Nephron (organoid): ENCODE measurements around the gene PPP6R2.

ENCODE experiments used
- H3K27ac Mint-ChIP-seq, 3 experiments: 2 replicates each; pipeline ENCODE4 v1.8.0; 2020; ENCODE audit warnings: mixed read lengths in 3 of 3, mild to moderate bottlenecking in 2 of 3, moderate library complexity in 1 of 3
- H3K27me3 Mint-ChIP-seq: 2 replicates; pipeline ENCODE4 v1.8.0; 2021; ENCODE audit warnings: low read depth, mild to moderate bottlenecking, moderate library complexity, mixed read lengths
- H3K36me3 Mint-ChIP-seq: 2 replicates; pipeline ENCODE4 v1.8.0; 2020; ENCODE audit warnings: low read depth, mixed read lengths
- H3K4me1 Mint-ChIP-seq: 2 replicates; pipeline ENCODE4 v1.8.0; 2020; ENCODE audit warnings: mixed read lengths
- H3K4me3 Mint-ChIP-seq, 3 experiments: 2 replicates each; pipeline ENCODE4 v1.8.0; 2020; ENCODE audit warnings: mild to moderate bottlenecking in 3 of 3, mixed read lengths in 3 of 3, moderate library complexity in 2 of 3
- H3K9me3 Mint-ChIP-seq: 2 replicates; pipeline ENCODE4 v1.8.0; 2020; ENCODE audit warnings: mixed read lengths
- TF ChIP-seq, protein P1 (sequence below), 3 experiments: fragments of 200-600 bp; sonication (generic); IDR thresholded peaks; one replicate each; pipeline ENCODE4 v1.5.0; 2021; ENCODE audit warnings: antibody characterized with exemption in 3 of 3; ENCODE audit not compliant: unreplicated experiment in 3 of 3

PPP6R2 gene

DNA sequence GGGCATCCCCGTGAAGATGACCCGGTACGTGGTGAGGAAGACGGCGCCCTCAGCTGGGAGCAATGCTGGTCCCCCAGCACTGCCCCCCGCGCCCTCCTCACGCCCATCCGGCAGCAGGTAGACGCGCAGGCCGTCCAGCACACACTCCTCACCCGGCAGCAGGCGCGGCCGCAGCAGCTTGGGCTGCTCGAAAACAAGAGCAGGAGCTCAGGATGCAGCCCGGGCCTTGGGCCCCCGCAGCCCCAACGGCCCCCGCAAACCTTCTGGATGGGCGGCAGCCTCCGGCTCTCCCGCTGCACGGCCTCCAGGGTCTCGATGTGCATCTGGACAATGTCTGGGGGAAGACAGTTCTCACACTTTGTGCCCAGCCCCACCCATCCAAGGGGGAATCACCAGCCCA is 118.4 kb downstream of the PPP6R2 start:
- H3K36me3 Mint-ChIP-seq, result peaks cover 21% of the 10 kb centered on the region
- H3K27me3 Mint-ChIP-seq, result no peaks in the 10 kb centered on the region
- no peaks in the 10 kb centered on the region for H3K4me1 Mint-ChIP-seq
- H3K27ac Mint-ChIP-seq, result no peak overlapping the region
- TF ChIP-seq, protein P1, sequence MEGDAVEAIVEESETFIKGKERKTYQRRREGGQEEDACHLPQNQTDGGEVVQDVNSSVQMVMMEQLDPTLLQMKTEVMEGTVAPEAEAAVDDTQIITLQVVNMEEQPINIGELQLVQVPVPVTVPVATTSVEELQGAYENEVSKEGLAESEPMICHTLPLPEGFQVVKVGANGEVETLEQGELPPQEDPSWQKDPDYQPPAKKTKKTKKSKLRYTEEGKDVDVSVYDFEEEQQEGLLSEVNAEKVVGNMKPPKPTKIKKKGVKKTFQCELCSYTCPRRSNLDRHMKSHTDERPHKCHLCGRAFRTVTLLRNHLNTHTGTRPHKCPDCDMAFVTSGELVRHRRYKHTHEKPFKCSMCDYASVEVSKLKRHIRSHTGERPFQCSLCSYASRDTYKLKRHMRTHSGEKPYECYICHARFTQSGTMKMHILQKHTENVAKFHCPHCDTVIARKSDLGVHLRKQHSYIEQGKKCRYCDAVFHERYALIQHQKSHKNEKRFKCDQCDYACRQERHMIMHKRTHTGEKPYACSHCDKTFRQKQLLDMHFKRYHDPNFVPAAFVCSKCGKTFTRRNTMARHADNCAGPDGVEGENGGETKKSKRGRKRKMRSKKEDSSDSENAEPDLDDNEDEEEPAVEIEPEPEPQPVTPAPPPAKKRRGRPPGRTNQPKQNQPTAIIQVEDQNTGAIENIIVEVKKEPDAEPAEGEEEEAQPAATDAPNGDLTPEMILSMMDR (IDR thresholded peaks at IDR 0.05; ENCODE audit: unreplicated experiment in 3 of 3), result no peak
- H3K9me3 Mint-ChIP-seq, result no peaks in the 10 kb centered on the region
- no peak overlapping the region for H3K4me3 Mint-ChIP-seq

DNA sequence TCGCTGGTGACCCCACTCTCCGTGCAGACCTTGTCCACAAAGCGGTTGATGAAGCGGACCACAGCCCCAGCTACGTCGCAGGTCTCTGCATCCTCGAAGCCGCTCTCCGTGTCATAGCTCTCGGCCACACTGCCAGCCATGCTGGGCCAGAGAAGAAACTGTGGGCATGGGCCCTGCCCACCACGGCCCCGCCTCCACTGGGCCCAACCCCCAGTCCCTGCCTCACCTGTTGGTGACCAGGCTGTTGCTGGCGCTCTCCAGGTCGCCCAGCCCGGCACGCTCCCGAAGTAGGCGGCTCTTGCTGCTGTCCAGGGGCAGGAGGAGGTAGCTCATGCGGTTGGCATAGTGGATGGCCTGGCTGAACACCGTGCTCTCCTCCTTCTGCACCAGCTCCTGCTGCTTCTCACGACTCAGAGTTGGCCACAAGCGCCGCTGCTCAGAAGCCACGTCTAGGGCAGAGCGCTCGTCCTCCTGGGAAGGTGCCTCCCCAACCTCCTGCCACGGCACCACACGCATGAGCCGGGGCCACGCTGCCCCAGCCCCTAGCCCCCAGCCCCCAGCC is 118.9 kb downstream of the PPP6R2 start:
- peaks cover 26% of the 10 kb centered on the region for H3K36me3 Mint-ChIP-seq
- H3K9me3 Mint-ChIP-seq, result no peaks in the 10 kb centered on the region
- H3K4me3 Mint-ChIP-seq, result no peak overlapping the region
- no peaks in the 10 kb centered on the region for H3K4me1 Mint-ChIP-seq
- no peaks in the 10 kb centered on the region for H3K27me3 Mint-ChIP-seq
- TF ChIP-seq, protein P1 (IDR thresholded peaks at IDR 0.05; ENCODE audit: unreplicated experiment in 3 of 3), result no peak
- no peak overlapping the region for H3K27ac Mint-ChIP-seq

DNA sequence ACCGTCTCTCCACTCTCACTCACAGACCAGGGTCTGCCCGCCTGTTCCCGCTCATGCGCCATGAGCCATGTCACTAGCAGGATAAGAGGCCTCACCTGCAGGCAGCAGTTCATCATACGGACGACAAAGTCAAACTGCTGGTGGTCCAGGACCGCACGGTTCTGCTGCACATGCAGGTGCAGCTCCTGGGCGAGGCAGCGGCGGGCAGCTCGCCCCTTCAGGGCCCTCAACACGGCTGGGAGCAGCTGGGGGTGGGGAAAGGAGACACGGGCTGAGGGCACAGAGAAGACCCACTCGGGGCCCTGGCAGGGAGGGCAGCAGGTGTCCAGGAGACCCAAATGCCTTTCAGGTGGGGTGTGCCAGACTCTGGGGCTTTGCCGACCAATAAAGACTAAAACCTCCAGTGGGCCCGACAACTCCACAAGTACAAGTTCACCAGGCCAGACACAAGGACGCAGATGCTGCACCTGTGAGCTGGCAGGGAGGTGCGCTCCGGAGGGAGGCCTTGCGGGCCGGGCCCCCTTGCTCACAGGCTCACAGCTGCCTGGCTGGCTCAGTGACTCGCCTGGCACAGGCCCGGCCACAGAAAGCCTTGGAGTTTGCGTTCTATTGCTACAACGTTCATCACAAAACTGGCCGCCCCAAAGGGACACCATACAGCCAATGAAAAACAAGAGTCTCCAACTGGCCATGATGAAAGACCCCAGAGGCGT is 120.2 kb downstream of the PPP6R2 start:
- H3K36me3 Mint-ChIP-seq, result peaks cover 19% of the 10 kb centered on the region
- no peak overlapping the region for H3K27ac Mint-ChIP-seq
- TF ChIP-seq, protein P1 (IDR thresholded peaks at IDR 0.05; ENCODE audit: unreplicated experiment in 3 of 3), result no peak
- no peak overlapping the region for H3K4me3 Mint-ChIP-seq
- no peaks in the 10 kb centered on the region for H3K9me3 Mint-ChIP-seq
- H3K4me1 Mint-ChIP-seq, result no peaks in the 10 kb centered on the region
- H3K27me3 Mint-ChIP-seq, result no peaks in the 10 kb centered on the region

DNA sequence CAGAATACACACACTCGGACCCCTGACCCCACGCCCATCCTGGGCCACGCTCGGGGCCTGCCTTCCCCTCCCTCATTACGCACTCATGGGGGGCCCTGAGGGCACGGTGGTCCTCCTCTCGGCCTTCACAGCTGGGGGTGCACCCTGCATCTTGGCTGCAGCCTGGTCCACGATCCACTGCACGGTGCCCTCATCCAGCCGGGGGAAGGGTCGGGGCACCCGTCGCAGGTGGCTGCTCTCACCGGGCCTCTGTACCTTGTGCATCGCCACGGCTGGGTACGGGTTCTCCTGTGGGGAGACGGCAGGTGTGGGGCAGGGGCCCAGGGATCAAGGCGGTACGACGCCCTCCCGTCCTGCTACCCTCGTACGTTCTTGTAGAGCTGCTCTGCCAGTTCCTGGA is 121.3 kb downstream of the PPP6R2 start:
- Mint-ChIP-seq H3K4me3 (no peak overlapping the region), H3K27ac (no peak overlapping the region), H3K27me3 (no peaks in the 10 kb centered on the region), H3K9me3 (no peaks in the 10 kb centered on the region), H3K4me1 (peaks cover 4% of the 10 kb centered on the region), H3K36me3 (peaks cover 13% of the 10 kb centered on the region)
- TF ChIP-seq, protein P1 (IDR thresholded peaks at IDR 0.05; ENCODE audit: unreplicated experiment in 3 of 3), result no peak

DNA sequence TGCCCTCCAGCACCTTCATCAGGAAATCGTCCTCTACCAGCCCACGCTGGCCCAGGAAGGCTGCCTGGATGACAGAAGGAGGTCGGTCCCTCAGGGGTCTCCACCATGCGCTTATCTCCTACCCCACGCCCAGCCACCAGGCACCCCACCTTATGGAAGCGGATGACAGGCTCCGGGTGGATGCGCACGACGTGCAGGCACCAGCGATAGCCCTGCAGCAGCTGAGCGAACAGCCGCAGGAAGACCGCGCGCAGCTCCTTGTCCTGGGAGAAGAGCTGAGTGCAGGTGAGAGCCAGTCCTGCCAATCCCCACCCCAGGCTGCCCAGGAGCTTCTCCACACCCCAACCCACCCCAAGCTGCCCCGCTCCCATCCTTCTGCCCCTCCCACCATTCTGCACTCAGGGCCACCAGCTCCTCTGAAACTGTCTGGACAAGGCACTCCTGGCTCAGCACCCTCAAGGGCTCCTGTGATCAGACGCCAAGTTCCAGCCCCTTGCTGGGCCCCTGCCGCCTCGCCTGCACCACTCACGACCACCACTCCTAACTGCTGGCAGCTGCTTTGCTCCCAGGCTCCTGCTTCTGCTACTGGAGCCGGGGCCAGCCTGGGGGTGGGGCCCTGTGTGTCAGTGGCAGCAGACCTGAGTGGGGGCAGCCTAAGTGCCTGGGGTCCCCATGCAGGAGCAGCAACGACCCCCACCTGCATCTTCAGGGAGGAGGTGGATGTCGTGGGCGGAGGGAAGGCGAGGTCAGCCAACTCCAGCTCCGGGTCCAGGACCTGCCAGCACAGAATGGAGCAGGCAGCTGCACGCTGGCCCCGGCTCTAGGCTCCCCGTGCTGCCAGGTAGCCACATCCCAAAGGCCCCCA is 122.2 kb downstream of the PPP6R2 start:
- Mint-ChIP-seq H3K9me3 (no peaks in the 10 kb centered on the region), H3K36me3 (peaks cover 13% of the 10 kb centered on the region), H3K4me1 (peaks cover 5% of the 10 kb centered on the region), H3K4me3 (no peak overlapping the region), H3K27ac (no peak overlapping the region), H3K27me3 (no peaks in the 10 kb centered on the region)
- TF ChIP-seq, protein P1 (IDR thresholded peaks at IDR 0.05; ENCODE audit: unreplicated experiment in 3 of 3), result no peak
